RWPE1 (cell line): Measurements from ENCODE around the gene JMJD8.

Source experiments
- CTCF ChIA-PET: fragments of 350-600 bp; sonication (Branson Sonifier 250); formaldehyde crosslinking; extraction: SDS; loops from one replicate; lab custom pipeline; 2021; lab: Yijun Ruan, JAX
- POLR2A ChIA-PET: fragments of 400-600 bp; formaldehyde crosslinking; extraction: SDS; loops from one replicate; lab custom pipeline; 2020; ENCODE audit warnings: antibody characterized with exemption; ENCODE audit not compliant: low non-redundant PET; lab: Yijun Ruan, JAX
- DNase-seq: peaks from one replicate; pipeline ENCODE4 v3.0.0; 2012; ENCODE audit warnings: low spot score
- H3K27ac ChIP-seq: fragments of 450-650 bp; 2 replicates; pipeline ENCODE4 v1.5.1; 2017
- TF ChIP-seq, protein P1 (sequence below): fragments of 450-650 bp; conservative IDR thresholded peaks from 2 replicates; pipeline ENCODE4 v1.5.1; 2017; ENCODE audit warnings: low read depth, mild to moderate bottlenecking

The JMJD8 gene

DNA sequence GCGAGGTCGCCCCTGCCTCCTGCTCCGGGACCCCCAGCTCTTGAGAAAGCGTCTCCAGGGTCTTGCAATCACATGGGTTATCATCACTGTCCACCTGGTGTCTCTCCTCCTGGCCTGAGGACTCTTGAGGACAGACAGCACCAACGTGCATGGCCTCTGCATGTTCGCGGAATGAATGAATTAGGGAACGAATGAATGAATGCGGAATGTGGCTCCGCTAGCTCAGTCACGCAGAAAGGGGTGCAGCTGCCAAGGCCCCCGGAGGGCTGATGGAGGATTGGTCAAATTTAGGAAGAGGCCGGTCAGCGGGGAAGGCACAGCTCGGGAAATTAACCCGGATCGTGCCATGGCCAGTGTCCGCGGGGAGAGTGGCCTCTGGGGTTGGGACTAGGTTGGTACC is 18.2 kb upstream of the JMJD8 start:
- POLR2A ChIA-PET: interaction anchor here (1.3 kb wide), 1 partner anchor 11 kb away, joined by 5 read pairs; no protein-coding TSS in a partner anchor
- TF ChIP-seq, protein P1, sequence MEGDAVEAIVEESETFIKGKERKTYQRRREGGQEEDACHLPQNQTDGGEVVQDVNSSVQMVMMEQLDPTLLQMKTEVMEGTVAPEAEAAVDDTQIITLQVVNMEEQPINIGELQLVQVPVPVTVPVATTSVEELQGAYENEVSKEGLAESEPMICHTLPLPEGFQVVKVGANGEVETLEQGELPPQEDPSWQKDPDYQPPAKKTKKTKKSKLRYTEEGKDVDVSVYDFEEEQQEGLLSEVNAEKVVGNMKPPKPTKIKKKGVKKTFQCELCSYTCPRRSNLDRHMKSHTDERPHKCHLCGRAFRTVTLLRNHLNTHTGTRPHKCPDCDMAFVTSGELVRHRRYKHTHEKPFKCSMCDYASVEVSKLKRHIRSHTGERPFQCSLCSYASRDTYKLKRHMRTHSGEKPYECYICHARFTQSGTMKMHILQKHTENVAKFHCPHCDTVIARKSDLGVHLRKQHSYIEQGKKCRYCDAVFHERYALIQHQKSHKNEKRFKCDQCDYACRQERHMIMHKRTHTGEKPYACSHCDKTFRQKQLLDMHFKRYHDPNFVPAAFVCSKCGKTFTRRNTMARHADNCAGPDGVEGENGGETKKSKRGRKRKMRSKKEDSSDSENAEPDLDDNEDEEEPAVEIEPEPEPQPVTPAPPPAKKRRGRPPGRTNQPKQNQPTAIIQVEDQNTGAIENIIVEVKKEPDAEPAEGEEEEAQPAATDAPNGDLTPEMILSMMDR: no peak
- no peak for DNase-seq
- no peak overlapping the region for H3K27ac ChIP-seq
- CTCF ChIA-PET: no interaction called here

DNA sequence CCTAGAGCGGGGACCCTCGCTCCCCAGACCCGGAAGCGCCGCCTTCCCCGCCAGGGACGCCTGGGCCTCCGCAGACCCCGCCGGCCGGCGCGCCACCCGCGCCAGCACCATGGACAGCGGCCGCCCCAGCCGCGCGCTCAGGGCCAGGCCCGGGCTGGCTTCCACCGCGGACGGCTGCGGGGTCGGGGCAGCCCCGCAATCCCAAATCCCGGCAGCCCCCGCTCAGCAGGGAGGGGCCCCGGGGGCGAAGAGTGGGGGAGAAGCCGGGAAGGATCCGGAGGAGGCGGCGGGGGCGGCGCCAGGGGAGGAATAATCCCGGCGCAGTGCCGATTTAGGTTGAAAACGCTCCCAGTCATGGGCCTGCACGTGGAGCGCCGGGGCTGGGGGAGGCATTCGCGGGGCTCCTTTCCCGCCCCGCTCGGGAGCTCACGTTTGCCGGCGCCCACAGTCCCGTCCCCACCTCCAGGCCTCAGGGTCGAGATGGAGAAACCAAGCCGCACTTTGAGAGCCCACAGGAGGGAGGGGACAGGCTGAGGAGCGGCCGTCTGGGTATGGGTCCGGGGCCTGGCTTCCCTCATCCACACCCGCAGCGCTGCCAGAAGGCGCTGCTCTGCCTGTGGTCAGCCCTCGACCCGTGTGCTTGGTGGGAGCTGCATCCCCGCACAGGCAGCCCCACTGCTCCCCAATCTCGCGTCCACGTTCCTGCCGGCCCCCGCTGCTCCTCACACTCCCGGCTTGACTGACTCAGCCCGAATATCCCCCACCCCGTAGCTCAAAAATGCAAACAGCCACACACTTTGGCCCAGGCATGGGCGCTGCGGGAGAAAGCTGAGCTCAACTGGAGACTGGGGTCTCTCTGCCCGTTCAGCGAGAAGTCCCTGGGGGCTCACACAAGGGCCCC is 16.8 kb upstream of the JMJD8 start:
- no peak overlapping the region for H3K27ac ChIP-seq
- POLR2A ChIA-PET: no interaction called here
- CTCF ChIA-PET: interaction anchor here (0.7 to 0.9 kb wide), 2 partner anchors 9 to 14 kb away, joined by 3 read pairs; no protein-coding TSS in a partner anchor
- TF ChIP-seq, protein P1: no peak
- DNase-seq: no peak

- POLR2A ChIA-PET: no interaction called here
- TF ChIP-seq, protein P1: no peak
- no peak for DNase-seq
- H3K27ac ChIP-seq: no peak overlapping the region
- CTCF ChIA-PET: no interaction called here
These were observed 15.0 kb upstream of the JMJD8 start for GRCh38 chr16:698911-699671.

GRCh38 chr16:695355-696089 is 11.4 kb upstream of the JMJD8 start:
- CTCF ChIA-PET: interaction anchor here (0.7 to 1.0 kb wide), 2 partner anchors 24 to 299 kb away, joined by 3 read pairs; no protein-coding TSS in a partner anchor
- DNase-seq: peak; percentile 82
- peak overlapping the region; percentile 99 for H3K27ac ChIP-seq
- TF ChIP-seq, protein P1: no peak
- POLR2A ChIA-PET: interaction anchor here (0.6 to 1.9 kb wide), 4 partner anchors 11 to 45 kb away, joined by 3 to 9 read pairs (median 6); partner anchors contain the start of genes CIAO3 and JMJD8

DNA sequence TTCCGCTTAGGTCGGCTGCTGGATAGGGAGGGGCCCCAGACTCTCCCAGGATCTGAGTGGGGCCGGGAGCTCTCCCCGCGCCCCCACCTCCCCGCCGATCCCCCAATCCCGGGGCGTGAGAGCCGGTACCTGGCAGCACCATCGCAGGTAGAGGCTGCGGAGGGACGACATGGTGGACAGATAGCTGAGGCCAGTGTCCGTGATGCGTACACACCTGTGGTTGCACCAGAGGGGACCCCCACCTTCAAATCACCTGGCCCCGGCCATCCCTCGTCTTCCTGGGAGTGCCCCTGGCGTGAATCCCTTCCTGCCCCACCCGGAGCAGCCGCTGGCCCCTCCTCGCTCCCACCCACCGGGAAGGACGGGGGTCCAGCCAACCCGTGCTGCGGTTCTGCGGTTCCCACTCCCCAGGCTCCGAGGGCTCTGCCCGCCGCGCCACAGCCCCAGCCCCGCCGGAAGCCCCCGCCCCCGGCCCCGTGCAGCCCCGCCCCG is 10.8 kb upstream of the JMJD8 start:
- POLR2A ChIA-PET: interaction anchor here (1.4 to 1.9 kb wide), 3 partner anchors 11 to 28 kb away, joined by 5 to 9 read pairs (median 8); partner anchors contain the start of gene JMJD8
- CTCF ChIA-PET: no interaction called here
- DNase-seq: no peak

More for the DNA sequence above, 10.8 kb upstream of the JMJD8 start:
- peak overlapping the region; percentile 99 for H3K27ac ChIP-seq
- TF ChIP-seq, protein P1: no peak
